Transverse colon (tissue), 4 donors: ENCODE results near the gene SLC38A4. TPM values are rescaled to one million over a fixed set of nuclear protein-coding genes. Genes with fewer than 3 reads are reported as not detected.

Source experiments
- DNase-seq: peaks from one replicate; pipeline ENCODE4 v3.0.0-alpha.2; 2019
- H3K27ac ChIP-seq, 4 donors: fragments of 200-600 bp; sonication (generic); 2 replicates each; pipeline ENCODE4 v1.5.1; 2016 to 2018; ENCODE audit warnings: inconsistent platforms in 4 of 4
- H3K27me3 ChIP-seq: fragments of 200-600 bp; sonication (generic); 2 replicates; pipeline ENCODE4 v1.5.1; 2017; ENCODE audit warnings: inconsistent platforms
- H3K36me3 ChIP-seq, 4 donors: fragments of 200-600 bp; sonication (generic); 2 replicates each; pipeline ENCODE4 v1.5.1; 2017 to 2019; ENCODE audit warnings: inconsistent platforms in 4 of 4
- H3K4me1 ChIP-seq, 4 donors: fragments of 200-600 bp; sonication (generic); 2 replicates each; pipeline ENCODE4 v1.5.1; 2017 to 2020; ENCODE audit warnings: inconsistent platforms in 4 of 4
- H3K4me3 ChIP-seq, 4 donors: fragments of 200-600 bp; sonication (generic); 1 replicate in 1 of 4; 2 replicates in 3 of 4; pipeline versions ENCODE4 v1.5.1 to v1.6.1; 2017 to 2019; ENCODE audit warnings: inconsistent platforms in 4 of 4
- H3K9me3 ChIP-seq, 2 donors: fragments of 200-600 bp; sonication (generic); 2 replicates each; pipeline ENCODE4 v1.5.1; 2017 to 2019; ENCODE audit warnings: inconsistent platforms in 2 of 2
- EP300 ChIP-seq: sonication (generic); formaldehyde crosslinking; IDR thresholded peaks from one replicate; pipeline ENCODE4 v1.6.1; 2017; ENCODE audit warnings: antibody characterized with exemption, low read depth
- POLR2A ChIP-seq: fragments of 450-650 bp; IDR thresholded peaks from one replicate; pipeline ENCODE4 v1.6.1; 2016; ENCODE audit warnings: antibody characterized with exemption, mild to moderate bottlenecking, moderate library complexity
- POLR2AphosphoS5 ChIP-seq, 3 donors: sonication (generic); formaldehyde crosslinking; IDR thresholded peaks; one replicate each; pipeline ENCODE4 v1.6.1; 2016; ENCODE audit warnings: antibody characterized with exemption in 3 of 3
- WGBS, 2 donors: methylation state at CpG; one replicate each; pipeline ENCODE4 v1.1.5; 2018; ENCODE audit warnings: low coverage in 1 of 2; 5-methylcytosine and 5-hydroxymethylcytosine counted together
- in situ Hi-C, 4 donors: fragments of 200-750 bp; cut with MboI; loops; one replicate each; pipeline versions ENCODE4 v1.15.0 to v1.15.1; 2017; ENCODE audit warnings: low sequenced_read_pairs in 3 of 4, low pct_ligation_motif_present in 1 of 4, low pct_unique_long_range_greater_than_20kb in 1 of 4
- intact Hi-C: fragments of 100-400 bp; cut with DNase I; formaldehyde crosslinking; loops from one replicate; pipeline ENCODE4 v1.15.1; 2023; ENCODE audit warnings: low total_unique reads
- total RNA-seq, 4 donors: library from RNA; depleted of rRNA; stranded (reverse); fragments of >200 nt; gene quantifications; one replicate each; pipeline ENCODE4 v1.1.0, GENCODE V29; 2016
- TF ChIP-seq, protein P1 (sequence below), 5 experiments: fragments of 200-600 bp in 3 of 5; fragments of 450-650 bp in 2 of 5; sonication (generic) in 3 of 5; IDR thresholded peaks; 1 replicate in 2 of 5; 2 replicates in 3 of 5; pipeline ENCODE4 v1.5.1; 2016 to 2017; ENCODE audit warnings: antibody characterized with exemption in 5 of 5, inconsistent platforms in 3 of 5, mild to moderate bottlenecking in 2 of 5, moderate library complexity in 1 of 5

The SLC38A4 gene
- total RNA-seq, 4 donors from 2014 or later = 2.2 to 19.7 (median 6.7) TPM

DNA sequence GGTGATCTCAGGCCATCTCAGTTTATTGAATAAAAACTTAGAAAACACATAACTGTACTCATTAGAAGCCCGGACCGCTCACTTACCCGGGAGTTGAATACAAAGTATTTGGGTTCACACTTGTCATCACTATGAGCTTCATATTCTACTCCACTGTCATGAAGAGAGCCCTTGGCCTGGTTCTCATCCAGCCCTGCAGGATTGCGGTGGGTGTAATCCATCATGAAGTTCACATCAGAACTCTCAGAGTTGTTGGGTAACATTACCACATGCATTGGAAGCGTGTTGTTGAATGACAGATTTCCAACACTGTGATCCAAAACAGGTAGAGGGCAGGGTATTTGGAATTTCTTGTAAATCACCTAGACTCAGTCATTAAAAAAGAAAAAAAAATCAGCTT, 47.4 kb downstream of the SLC38A4 start:
- Histone ChIP-seq H3K36me3 (no peaks in the 10 kb centered on the region), H3K27ac (no peak overlapping the region), H3K4me1 (no peaks in the 10 kb centered on the region), H3K9me3 (no peaks in the 10 kb centered on the region), H3K27me3 (no peaks in the 10 kb centered on the region), H3K4me3 (no peak overlapping the region)
- no peak for DNase-seq
- 94% methylated on average over 5 of the region's 5 CpGs; no CpG with 5 or more reads in 1 of the 2 donors for WGBS, 2 donors
- intact Hi-C loops (no loop called here), in situ Hi-C loops (no loop called here)
- no peak for TF ChIP-seq EP300
- TF ChIP-seq POLR2AphosphoS5 (IDR thresholded peaks at IDR 0.05) = no peak
- no peak for TF ChIP-seq POLR2A

DNA sequence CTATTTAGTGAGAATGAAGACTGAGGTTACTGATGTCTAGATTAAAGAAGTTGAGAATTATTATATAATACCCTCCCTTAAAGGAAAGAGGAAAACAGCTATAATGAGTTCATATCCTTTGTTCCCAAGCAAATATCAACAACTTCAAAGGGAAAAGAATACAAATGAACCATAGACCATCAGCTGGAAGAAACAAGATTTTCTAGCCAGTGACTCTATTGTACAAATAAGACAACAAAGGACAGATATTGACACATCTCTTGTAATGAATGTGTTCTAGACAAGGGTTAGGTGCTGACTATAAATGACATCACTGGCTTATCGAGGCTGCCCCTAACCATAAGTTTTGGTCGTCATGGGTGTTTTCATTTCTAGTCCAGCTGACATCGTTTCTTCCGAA, 48.2 kb downstream of the SLC38A4 start:
- H3K36me3 ChIP-seq = no peaks in the 10 kb centered on the region
- H3K4me3 ChIP-seq = no peak overlapping the region
- H3K9me3 ChIP-seq = no peaks in the 10 kb centered on the region
- TF ChIP-seq EP300 = no peak
- TF ChIP-seq, protein P1, sequence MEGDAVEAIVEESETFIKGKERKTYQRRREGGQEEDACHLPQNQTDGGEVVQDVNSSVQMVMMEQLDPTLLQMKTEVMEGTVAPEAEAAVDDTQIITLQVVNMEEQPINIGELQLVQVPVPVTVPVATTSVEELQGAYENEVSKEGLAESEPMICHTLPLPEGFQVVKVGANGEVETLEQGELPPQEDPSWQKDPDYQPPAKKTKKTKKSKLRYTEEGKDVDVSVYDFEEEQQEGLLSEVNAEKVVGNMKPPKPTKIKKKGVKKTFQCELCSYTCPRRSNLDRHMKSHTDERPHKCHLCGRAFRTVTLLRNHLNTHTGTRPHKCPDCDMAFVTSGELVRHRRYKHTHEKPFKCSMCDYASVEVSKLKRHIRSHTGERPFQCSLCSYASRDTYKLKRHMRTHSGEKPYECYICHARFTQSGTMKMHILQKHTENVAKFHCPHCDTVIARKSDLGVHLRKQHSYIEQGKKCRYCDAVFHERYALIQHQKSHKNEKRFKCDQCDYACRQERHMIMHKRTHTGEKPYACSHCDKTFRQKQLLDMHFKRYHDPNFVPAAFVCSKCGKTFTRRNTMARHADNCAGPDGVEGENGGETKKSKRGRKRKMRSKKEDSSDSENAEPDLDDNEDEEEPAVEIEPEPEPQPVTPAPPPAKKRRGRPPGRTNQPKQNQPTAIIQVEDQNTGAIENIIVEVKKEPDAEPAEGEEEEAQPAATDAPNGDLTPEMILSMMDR (IDR thresholded peaks at IDR 0.05) = no peak
- 64 to 65% methylated on average over 4 of the region's 4 CpGs for WGBS, 2 donors
- no peak for DNase-seq
- no peaks in the 10 kb centered on the region for H3K27me3 ChIP-seq
- no peak overlapping the region for H3K27ac ChIP-seq
- no peaks in the 10 kb centered on the region for H3K4me1 ChIP-seq
- intact Hi-C loops = no loop called here
- in situ Hi-C loops = no loop called here

DNA sequence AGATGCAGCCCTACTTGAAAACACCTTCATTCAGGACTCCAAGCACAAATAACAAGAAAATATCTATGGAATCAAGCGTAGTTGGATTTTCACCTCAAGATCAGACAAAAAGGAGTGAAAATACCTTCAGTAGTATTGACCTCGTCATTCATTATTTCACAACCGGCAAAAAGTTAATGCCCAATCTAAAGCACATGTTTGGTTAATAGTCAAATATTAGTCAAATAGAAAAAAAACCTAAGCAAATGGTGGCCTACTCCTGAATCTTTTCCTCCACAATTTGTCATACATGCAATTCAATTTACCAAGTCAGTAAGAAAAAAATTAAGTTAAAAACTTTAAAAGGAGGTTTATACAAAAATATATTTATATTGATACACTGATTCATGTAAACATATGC, 50.0 kb downstream of the SLC38A4 start:
- DNase-seq = no peak
- no peak overlapping the region for H3K27ac ChIP-seq
- H3K4me3 ChIP-seq = no peak overlapping the region
- TF ChIP-seq POLR2A (no peak), POLR2AphosphoS5 (IDR thresholded peaks at IDR 0.05) (no peak), EP300 (no peak)
- TF ChIP-seq, protein P1 (IDR thresholded peaks at IDR 0.05) = no peak
- H3K27me3 ChIP-seq = no peaks in the 10 kb centered on the region
- 94 to 95% methylated on average over 3 of the region's 3 CpGs for WGBS, 2 donors
- in situ Hi-C loops = no loop called here
- intact Hi-C loops = no loop called here
- H3K9me3 ChIP-seq = no peaks in the 10 kb centered on the region
- H3K36me3 ChIP-seq = no peaks in the 10 kb centered on the region
- H3K4me1 ChIP-seq = peaks cover 0 to 8% (median 0%) of the 10 kb centered on the region in 4 donors

DNA sequence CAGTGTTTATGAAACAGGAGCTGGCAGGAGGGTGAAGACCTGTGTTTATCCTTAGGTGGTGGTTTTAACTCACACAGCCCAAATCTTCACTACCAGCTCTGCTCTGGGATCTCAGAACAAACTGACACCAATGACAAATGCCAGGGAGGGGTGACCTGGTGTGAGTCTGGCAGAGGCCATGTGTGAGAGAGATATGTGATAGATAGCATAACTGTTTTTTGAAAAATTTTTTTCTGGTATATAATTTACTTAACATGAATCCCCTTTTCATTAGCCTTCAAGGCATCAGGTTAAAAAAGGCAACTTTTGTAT, 51.5 kb downstream of the SLC38A4 start:
- DNase-seq = no peak
- no peak overlapping the region for H3K27ac ChIP-seq
- no peaks in the 10 kb centered on the region for H3K9me3 ChIP-seq
- no peak for TF ChIP-seq EP300
- TF ChIP-seq POLR2A = no peak
- TF ChIP-seq POLR2AphosphoS5 (IDR thresholded peaks at IDR 0.05) = no peak
- TF ChIP-seq, protein P1 (IDR thresholded peaks at IDR 0.05) = no peak
- H3K4me1 ChIP-seq = peaks cover 0 to 13% (median 2%) of the 10 kb centered on the region in 4 donors
- no peaks in the 10 kb centered on the region for H3K27me3 ChIP-seq
- H3K4me3 ChIP-seq = no peak overlapping the region
- H3K36me3 ChIP-seq = no peaks in the 10 kb centered on the region
- intact Hi-C loops = no loop called here
- in situ Hi-C loops = no loop called here

DNA sequence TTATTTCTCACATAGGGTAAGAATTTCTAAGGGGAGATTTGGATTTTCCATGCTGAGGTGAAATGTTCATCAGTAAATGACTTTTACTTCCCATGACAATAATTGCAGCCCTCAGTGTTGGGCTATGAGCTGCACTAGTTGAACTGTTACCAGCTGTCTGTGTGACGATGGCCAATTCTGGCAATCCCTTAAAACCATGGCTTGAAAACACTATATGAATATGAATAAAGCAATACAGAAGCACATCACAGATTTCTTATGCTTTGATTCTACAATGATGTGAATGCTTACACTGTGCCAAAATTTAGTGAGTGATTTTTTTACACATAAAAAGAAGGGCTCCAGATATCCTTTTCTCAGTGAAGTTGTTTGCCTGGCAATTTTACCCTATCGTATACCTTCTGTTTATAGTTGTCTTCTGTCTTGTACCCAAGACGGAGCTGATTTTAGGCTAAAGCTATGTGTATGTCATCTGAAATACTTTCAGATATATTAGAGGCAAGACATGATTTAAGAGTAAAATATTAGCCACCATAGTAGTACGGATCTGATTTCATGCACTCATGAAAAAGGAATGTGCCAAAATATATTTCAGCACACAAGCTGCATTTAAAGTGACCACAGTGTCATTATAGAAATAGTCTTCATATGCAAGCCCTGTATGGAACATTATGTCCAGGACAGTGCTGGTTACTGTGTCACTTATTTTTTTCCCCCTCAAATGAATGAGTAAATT, 52.0 kb downstream of the SLC38A4 start:
- TF ChIP-seq, protein P1 (IDR thresholded peaks at IDR 0.05) = no peak
- no peak for TF ChIP-seq POLR2AphosphoS5 (IDR thresholded peaks at IDR 0.05)
- TF ChIP-seq EP300 = no peak
- TF ChIP-seq POLR2A = no peak
- H3K4me1 ChIP-seq = peaks cover 0 to 13% (median 2%) of the 10 kb centered on the region in 4 donors
- in situ Hi-C loops (no loop called here), intact Hi-C loops (no loop called here)
- H3K9me3 ChIP-seq = no peaks in the 10 kb centered on the region
- DNase-seq = no peak
- no peak overlapping the region for H3K27ac ChIP-seq
- H3K27me3 ChIP-seq = no peaks in the 10 kb centered on the region
- H3K36me3 ChIP-seq = no peaks in the 10 kb centered on the region
- 74 to 79% methylated on average over 4 of the region's 4 CpGs for WGBS, 2 donors
- no peak overlapping the region for H3K4me3 ChIP-seq
